Neutrophil (primary cell): ENCODE results near the gene HLTF.

Source experiments
- H3K27ac ChIP-seq: fragments of 200-600 bp; sonication (generic); 2 replicates; pipeline ENCODE4 v1.5.1; 2016; ENCODE audit warnings: mild to moderate bottlenecking, moderate library complexity
- H3K27me3 ChIP-seq: fragments of 200-600 bp; sonication (generic); 2 replicates; pipeline ENCODE4 v1.6.0; 2016; ENCODE audit warnings: mild to moderate bottlenecking
- H3K36me3 ChIP-seq: fragments of 200-600 bp; sonication (generic); 2 replicates; pipeline ENCODE4 v1.5.1; 2017
- H3K4me1 ChIP-seq, 2 experiments: fragments of 200-600 bp in 1 of 2; sonication (generic) in 1 of 2; 1 replicate in 1 of 2; 2 replicates in 1 of 2; pipeline versions ENCODE4 v1.5.1 to v1.6.1; 2013 to 2016; ENCODE audit warnings: low read depth in 1 of 2, low read length in 1 of 2, mild to moderate bottlenecking in 1 of 2, moderate library complexity in 1 of 2; ENCODE audit not compliant: control insufficient read depth in 1 of 2, insufficient read depth in 1 of 2
- H3K4me3 ChIP-seq, 2 experiments: fragments of 200-600 bp in 1 of 2; sonication (generic) in 1 of 2; 1 replicate in 1 of 2; 2 replicates in 1 of 2; pipeline ENCODE4 v1.5.1; 2013 to 2016; ENCODE audit warnings: low read depth in 1 of 2, low read length in 1 of 2, mild to moderate bottlenecking in 1 of 2, moderate library complexity in 1 of 2
- H3K9me3 ChIP-seq: fragments of 200-600 bp; sonication (generic); 2 replicates; pipeline ENCODE4 v1.5.1; 2016
- TF ChIP-seq, protein P1 (sequence below): fragments of 200-600 bp; sonication (generic); IDR thresholded peaks from 2 replicates; pipeline ENCODE4 v1.5.1; 2016; ENCODE audit warnings: antibody characterized with exemption

HLTF gene

DNA sequence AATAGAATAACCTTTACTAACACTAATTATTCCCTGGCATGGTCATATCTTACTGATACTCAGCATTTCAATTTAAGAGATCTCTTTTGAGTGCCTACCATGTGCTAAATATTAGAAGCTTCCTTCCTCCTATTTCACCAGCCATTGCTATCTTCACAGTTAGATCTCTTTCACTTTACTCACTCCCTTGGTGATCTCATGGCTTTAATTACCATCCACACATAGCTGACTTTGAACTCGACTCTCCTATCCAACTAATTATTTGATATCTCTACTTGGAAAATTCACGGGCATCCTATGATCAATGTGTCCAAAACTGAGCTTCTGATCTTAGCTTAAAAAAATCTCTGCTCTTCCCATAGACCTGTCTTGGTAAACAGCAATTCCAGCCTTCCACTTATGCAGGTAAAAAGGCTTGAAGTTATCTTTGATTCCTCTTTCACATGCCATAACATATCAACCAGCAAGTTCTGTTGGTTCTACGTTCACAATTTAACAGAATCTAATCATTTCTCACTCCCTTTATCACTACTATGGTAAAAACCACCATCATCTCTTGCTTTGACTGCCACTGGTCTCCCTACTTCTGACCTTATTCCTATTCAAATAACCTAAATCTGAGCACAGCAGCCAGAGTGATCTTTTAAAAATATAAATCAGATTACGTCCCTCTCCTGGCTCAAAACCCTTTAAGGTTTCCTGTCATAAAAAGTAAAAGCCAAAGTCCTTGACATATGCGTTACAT is 41.8 kb downstream of the HLTF start:
- no peaks in the 10 kb centered on the region for H3K36me3 ChIP-seq
- TF ChIP-seq, protein P1, sequence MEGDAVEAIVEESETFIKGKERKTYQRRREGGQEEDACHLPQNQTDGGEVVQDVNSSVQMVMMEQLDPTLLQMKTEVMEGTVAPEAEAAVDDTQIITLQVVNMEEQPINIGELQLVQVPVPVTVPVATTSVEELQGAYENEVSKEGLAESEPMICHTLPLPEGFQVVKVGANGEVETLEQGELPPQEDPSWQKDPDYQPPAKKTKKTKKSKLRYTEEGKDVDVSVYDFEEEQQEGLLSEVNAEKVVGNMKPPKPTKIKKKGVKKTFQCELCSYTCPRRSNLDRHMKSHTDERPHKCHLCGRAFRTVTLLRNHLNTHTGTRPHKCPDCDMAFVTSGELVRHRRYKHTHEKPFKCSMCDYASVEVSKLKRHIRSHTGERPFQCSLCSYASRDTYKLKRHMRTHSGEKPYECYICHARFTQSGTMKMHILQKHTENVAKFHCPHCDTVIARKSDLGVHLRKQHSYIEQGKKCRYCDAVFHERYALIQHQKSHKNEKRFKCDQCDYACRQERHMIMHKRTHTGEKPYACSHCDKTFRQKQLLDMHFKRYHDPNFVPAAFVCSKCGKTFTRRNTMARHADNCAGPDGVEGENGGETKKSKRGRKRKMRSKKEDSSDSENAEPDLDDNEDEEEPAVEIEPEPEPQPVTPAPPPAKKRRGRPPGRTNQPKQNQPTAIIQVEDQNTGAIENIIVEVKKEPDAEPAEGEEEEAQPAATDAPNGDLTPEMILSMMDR = no peak
- H3K4me3 ChIP-seq = no peak overlapping the region
- peaks cover 0 to 5% of the 10 kb centered on the region in 2 experiments for H3K4me1 ChIP-seq
- H3K27me3 ChIP-seq = no peaks in the 10 kb centered on the region
- no peak overlapping the region for H3K27ac ChIP-seq
- H3K9me3 ChIP-seq = no peaks in the 10 kb centered on the region

- TF ChIP-seq, protein P1 = no peak
- H3K27ac ChIP-seq = no peak overlapping the region
- H3K4me1 ChIP-seq = peaks cover 0 to 5% of the 10 kb centered on the region in 2 experiments
- H3K36me3 ChIP-seq = peaks cover 10% of the 10 kb centered on the region
- H3K27me3 ChIP-seq = no peaks in the 10 kb centered on the region
- H3K9me3 ChIP-seq = no peaks in the 10 kb centered on the region
- no peak overlapping the region for H3K4me3 ChIP-seq
Observed at GRCh38 chr3:149042789-149043386, 43.4 kb downstream of the HLTF start.

- Histone ChIP-seq H3K4me1 (no peaks in the 10 kb centered on the region), H3K36me3 (peaks cover 21% of the 10 kb centered on the region), H3K9me3 (no peaks in the 10 kb centered on the region), H3K4me3 (no peak overlapping the region), H3K27me3 (no peaks in the 10 kb centered on the region), H3K27ac (no peak overlapping the region)
- TF ChIP-seq, protein P1 = no peak
Observed at GRCh38 chr3:149038322-149038721, 48.0 kb downstream of the HLTF start.

DNA sequence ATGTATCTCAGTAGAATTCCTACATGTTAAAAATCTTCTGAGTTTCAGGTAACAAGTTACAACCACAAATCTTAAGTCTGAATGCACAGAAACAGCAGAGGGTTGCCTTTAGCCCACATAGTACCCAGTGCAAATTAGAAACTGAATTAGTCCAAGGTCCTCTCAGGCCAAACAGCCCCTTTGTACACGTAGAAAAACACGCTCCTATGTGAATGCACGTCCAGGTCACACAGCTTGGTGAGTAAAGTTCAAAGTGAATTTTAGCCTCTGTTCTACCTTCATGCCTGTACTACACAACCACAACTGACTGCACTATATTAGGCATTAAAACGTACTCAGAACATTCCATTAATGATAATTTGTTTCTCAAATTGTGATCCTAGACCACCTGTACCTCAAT is 48.6 kb downstream of the HLTF start:
- H3K27ac ChIP-seq = no peak overlapping the region
- no peak overlapping the region for H3K4me3 ChIP-seq
- H3K4me1 ChIP-seq = no peaks in the 10 kb centered on the region
- H3K9me3 ChIP-seq = no peaks in the 10 kb centered on the region
- TF ChIP-seq, protein P1 = no peak
- peaks cover 21% of the 10 kb centered on the region for H3K36me3 ChIP-seq
- no peaks in the 10 kb centered on the region for H3K27me3 ChIP-seq

- H3K36me3 ChIP-seq = peaks cover 48% of the 10 kb centered on the region
- H3K9me3 ChIP-seq = no peaks in the 10 kb centered on the region
- H3K27ac ChIP-seq = no peak overlapping the region
- H3K4me3 ChIP-seq = no peak overlapping the region
- TF ChIP-seq, protein P1 = no peak
- no peaks in the 10 kb centered on the region for H3K4me1 ChIP-seq
- H3K27me3 ChIP-seq = no peaks in the 10 kb centered on the region
Observed at GRCh38 chr3:149031096-149031495, 55.2 kb downstream of the HLTF start.
